IPS-NIHi11 (cell line): ENCODE data around the gene EPHB3.
A peak's percentile ranks its signal among the peaks of the same experiment; 100 is the strongest.

ENCODE experiments used
- DNase-seq: peaks from one replicate; pipeline ENCODE4 v3.0.0; 2012; ENCODE audit warnings: mixed read lengths, low spot score

The EPHB3 gene

DNA sequence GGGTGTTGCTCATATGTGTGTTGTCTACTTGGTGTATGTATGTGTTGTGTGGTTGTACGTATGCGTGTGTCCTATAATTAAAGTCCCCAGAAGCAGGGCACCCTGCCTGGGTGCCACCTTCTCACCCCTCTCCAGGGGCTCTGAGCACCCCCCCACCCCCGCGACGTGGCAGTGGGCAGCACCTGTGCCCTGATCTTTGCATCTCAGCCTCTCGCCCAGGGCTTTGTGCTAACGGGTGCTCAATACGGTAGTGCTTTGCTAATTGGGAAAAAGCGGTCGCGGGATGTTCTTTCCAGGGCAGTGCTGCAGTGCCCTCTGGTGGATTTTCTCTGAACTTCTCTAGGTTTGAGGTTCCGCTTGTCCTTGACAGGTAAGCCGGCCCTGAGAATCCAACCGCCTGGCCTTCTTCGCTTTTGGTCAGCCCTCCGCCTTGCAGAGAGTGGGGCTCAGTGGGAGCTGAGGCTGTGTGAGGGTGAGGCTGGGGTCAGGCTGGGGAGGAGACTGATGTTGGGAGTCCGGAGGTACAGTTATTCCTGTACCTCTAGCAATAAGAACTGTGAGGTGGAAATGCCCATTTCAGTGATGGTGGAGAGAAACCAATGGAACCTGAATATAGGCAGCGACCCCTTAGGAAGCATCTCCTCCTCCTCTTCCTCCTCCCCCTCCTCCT is 17.6 kb upstream of the EPHB3 start:
- DNase-seq: peak; percentile 84

DNA sequence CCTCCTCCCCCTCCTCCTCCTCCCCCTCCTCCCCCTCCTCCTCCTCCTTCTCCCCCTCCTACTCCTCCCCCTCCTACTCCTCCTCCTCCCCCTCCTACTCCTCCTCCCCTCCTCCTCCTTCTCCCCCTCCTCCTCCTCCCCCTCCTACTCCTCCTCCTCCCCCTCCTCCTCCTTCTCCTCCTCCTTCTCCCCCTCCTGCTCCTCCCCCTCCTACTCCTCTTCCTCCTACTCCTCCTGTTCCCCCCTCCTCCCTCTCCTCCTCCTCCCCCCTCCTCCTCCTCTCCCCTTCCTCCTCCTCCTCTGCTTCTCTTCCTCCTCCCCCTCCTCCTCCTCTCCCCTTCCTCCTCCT is 17.1 kb upstream of the EPHB3 start:
- DNase-seq: no peak

DNA sequence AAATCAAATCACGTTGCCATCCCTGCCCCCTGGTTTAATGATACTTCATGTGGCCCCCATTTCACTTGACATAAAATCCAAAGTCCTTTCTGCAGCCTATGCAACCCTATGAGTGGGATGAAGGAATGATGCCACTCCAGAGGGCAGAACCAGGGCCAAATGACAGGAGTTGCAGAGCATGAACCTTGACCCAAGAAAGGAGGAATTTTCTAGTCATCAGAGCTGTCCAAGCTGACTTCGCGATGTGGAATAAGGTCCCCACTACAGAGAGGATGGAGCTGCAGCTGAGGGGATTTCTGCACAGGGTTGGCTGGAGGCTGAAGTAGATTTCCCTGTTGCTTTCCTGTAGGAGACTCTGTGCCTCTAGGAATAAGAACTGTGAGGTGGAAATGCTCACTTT is 15.8 kb upstream of the EPHB3 start:
- no peak for DNase-seq

DNA sequence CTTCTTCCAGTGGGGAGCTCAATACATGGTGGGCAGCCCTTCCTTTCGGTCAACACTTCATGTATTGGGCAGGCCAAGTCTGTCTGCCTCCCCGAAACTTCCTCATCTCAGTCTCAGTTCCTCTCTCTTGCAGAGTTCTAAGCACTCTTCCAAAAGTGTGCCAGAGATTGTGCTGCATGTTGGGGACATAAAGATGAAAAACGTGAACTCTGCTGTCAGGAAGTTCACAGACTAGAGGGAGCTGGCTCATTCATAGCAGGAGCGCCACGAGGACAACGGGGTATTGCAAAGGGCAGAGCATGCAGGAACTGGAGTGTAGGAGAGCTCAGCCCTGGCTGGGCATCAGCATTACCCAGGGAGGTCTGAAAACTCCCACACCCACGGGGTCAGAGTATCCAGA is 15.3 kb upstream of the EPHB3 start:
- DNase-seq: no peak

DNA sequence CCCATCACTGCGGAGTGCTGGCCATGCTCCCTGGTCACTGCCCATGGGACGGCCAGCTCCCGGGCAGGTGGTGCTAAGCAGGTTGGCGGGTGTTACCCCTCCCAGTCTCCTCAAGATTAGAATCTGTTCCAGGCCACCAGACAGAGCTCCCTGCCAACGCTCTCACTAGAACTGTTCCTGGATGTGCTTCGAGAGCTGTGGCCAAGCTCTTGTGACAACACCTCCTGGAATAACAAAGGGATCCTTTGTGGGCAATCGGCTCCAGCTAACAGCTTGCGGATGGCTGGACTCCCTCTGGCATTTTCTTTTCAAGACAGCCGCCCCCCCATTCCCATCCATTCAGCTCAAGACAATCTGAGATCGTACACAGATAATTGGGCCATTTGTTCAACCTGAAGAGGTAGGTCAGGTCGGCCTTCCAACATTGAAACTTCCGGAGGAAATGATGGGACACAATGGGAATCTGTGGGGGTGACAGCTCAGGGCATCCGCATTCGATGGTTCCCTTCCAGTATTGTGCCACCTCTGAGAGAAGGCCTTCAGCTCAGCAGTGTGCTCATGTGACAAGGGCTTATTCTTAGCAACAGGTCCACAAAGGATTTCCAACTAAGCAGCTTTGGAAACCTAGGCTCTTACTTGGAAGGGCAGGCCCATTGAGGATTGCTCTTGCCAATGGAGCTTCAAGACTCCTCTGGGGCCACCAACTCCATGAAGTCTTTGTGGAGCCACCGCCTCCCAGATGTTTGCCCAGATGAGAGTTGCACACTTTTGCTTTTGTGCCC is 11.6 kb upstream of the EPHB3 start:
- no peak for DNase-seq

DNA sequence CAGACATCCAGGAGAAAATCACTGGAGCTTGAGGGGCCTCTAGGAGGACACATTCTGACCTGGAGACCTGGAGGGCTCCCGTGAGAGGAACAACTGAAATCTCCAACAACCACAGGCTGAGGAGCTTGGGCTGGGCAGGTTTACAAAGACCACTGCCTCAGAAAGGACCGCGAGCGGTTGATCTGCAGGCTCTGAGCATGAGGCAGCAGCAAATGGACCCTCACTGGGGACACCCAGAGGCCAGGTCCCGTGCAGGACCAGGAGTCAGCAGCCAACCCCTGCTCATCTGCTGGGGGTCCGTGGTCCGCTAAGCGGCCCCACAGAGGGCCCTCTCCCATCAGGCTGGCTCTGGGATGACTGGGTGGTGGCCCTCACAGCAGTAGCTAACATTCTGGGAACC is 10.5 kb upstream of the EPHB3 start:
- DNase-seq: no peak

DNA sequence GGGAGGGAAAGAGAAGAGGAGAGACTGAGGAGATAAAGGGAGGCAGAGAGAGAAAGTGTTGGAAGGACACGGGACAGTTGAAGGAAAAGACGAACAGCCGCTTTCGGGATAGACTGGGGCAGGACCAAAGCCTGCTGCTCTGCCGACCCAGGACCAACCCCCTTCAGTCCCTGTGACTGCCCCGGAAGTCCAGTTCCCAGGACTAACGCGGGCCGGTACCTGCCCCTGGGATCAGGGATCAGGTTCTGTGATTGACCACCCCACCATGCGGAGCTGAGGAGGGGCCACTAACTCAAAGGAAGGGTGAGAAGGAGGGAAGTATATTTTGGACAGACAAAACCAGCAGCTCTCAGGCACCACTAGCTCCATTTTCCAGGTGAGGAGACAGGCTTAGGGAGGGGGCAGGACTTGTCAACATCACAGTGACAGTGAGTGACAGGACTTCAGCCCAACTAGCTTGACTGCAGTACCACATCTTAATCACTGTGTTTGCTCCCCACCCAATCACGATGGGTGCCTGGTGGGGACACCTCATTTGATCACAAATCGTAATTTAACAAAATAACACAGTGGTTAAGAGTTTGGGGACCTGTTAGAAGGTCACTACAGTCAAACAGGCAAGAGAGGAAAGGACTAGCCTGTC is 9.8 kb upstream of the EPHB3 start:
- DNase-seq: no peak

DNA sequence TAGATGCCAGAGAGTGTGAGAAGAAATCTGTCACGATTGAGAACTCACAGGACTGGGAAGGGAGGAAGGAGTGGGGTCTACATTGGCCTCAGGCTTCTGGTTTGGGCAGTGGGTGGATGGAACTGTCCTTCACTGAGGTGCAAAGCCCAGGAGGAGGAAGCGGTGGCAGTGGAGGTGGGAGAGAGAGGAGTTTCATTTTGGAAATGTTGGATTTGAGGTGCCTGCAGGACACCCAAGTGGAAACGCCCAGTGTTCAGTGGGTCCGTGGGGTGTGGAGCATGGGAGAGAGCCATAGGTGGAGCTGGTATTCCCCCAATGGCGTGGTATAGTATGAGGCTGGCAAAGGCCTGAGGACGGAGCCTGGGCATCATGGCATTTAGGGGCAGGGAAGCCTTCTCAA is 9.3 kb upstream of the EPHB3 start:
- no peak for DNase-seq

DNA sequence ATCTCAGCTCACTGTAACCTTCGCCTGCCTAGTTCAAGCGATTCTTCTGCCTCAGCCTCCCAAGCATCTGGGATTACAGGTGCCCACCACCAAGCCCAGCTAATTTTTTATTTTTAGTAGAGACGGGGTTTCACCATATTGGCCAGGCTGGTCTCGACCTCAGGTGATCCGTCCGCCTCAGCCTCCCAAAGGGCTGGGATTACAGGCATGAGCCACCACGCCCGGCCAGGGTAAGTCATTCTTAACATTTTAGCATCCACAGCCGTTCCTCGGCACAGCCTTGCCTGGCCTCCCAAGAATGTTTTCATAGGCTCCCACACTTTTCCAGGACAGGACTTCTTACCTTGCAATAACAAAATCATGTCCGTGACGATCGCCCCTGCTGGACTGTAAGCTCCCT is 8.7 kb upstream of the EPHB3 start:
- no peak for DNase-seq

DNA sequence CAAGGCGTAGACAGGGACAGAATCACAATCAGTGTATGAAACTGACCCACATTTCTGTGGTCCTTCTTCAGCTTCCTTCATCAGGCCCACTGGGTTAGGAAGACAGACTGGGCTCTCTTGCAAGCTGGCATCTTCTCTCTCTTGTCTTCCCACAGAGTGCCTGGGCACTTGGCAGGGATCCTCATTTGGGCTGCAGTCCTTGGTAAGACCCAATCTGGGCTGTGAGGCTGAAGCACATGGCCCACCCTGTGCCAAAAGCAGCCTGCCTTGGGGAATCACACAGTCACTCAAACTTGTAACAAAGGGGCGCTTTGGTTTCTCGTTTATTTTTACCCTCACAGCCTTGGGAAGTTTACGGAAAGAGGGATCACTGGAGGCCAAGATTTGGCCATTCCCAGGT is 8.2 kb upstream of the EPHB3 start:
- no peak for DNase-seq

DNA sequence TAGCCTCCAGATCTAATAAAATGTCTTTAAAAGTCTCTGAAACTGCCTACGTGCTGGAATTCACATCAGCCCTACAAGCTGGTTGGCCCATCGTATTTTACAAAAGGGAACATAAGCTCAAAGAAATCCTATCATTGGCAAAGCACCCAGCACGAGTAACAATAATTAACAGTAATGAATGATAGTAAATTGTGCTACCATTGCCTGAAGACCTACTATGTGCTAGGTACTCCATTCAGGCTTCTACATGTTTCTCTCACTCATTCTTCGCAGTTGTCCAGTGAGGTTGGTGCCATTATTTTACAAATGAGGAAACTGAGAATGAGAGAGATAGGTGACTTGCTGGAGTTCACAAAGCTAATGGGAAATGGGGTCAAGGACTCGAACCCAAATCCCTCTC is 7.1 kb upstream of the EPHB3 start:
- no peak for DNase-seq

DNA sequence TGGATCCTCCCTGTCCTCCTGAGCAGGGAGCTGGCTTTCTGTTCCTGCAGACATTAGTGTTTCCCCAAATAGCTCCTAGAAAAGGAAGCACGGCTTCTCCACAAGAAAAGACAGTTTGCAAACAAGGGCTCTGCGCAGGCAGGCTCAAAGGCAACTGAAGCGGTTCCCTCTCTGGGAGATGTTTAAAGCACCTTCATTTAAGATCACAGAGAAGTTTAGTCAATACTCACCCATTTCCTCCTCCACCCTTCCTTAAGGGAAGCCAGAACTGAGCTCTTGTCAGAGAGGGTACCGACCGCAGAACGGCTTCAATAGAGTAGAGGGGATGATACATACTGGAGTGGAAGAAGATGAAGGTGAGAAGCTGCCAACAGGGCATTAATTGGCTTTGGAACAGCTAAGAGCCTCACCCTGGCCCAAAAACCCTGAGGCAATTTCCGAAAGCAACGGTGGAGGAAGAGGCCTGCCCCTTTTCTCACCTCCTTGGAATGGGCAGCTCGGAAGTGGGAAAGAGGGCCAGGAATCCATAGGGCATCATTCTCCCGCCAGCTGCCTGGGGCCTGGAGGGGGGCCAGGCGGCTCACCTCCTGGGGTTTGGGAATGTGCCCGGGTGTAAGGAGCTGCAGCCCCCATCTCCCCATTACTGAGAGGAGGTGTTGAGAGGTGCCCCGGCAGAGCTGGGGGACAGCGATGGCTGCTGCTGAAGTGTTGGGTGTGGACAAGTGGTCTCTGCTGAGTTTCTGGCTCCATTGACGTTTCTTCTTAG is 4.8 kb upstream of the EPHB3 start:
- no peak for DNase-seq

DNA sequence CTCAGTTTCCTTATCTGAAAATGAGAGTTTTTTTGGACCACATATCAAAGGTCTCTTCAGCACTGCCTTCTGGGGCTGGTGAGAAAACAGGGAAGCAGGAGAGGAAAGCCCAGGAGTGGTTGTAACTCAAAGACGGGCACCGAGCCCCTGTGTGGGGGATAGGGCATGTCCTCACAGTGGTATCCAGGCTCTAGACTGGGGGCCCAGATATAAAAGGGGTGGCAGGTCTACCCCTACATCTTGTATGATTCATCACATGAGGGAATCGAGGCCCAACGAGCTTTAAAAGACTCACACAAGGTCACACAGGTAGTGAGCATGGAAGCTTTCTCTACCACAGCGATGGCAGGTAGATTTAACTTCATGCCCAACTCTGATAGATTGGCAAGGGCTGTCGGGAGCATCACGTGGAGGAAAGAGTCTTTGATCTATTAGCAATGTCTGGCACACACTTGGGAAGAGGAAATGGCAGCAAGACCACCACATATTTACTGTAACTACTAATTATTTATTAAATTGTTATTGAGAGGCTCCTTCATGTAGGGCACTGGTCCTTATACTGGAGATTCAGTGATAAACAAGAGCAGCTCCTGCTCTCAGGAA is 4.1 kb upstream of the EPHB3 start:
- DNase-seq: no peak

DNA sequence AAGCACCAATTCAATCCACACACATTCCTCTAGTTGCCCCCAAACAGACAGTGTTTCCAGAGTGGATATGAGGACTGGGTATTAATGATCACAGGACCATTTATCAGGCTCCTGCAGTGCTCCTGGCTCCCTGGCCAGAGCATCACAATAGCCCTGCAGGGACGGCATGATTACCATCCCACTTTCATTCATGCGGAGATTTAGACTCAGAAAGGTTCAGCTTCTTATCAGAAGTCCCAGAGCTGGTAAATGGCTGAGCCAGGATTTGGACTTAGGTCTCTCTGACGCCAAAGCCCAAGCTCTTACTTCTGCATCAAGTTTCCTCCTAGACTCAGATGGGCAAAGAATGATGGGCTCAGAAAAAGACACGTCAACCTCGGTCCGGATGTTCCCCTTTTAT is 2.9 kb upstream of the EPHB3 start:
- no peak for DNase-seq

DNA sequence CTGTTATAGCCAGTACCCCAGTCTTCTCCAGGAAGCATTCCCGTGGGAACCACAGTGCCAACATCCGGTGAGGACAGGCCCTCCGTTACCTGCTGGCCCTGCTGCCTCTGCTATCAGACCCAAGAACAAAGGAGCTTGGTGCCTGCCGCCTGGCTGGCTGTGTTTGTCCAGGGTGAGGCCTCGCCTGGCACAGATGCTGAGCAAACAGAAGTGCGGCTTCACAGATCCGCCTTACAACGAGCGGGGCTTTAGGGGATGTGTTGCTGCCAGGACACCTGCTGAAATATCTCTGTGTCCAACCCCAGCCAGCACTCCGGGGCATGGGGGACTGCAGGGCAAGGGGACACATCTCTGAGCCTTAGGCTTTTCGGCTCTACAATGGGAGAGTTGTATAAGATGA is 2.2 kb upstream of the EPHB3 start:
- no peak for DNase-seq

DNA sequence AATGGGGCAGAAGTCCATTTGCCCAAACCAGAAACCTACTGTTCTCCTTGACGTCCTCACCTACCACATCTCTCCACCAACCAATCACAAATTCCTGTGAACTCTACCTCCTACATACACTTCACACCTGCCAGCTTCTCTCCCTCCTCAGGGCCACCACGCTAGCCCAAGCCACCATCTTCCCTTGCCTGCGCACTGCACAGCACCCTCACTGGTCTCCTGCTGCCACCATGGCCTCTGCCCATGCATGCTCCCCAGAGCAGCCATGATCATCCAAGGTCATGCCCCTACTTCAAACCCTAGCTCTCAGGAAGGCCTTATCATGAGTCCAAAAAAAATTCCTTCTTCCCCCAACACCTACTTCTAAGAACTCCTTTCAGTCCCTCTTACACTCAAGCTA is 1.1 kb upstream of the EPHB3 start:
- no peak for DNase-seq

DNA sequence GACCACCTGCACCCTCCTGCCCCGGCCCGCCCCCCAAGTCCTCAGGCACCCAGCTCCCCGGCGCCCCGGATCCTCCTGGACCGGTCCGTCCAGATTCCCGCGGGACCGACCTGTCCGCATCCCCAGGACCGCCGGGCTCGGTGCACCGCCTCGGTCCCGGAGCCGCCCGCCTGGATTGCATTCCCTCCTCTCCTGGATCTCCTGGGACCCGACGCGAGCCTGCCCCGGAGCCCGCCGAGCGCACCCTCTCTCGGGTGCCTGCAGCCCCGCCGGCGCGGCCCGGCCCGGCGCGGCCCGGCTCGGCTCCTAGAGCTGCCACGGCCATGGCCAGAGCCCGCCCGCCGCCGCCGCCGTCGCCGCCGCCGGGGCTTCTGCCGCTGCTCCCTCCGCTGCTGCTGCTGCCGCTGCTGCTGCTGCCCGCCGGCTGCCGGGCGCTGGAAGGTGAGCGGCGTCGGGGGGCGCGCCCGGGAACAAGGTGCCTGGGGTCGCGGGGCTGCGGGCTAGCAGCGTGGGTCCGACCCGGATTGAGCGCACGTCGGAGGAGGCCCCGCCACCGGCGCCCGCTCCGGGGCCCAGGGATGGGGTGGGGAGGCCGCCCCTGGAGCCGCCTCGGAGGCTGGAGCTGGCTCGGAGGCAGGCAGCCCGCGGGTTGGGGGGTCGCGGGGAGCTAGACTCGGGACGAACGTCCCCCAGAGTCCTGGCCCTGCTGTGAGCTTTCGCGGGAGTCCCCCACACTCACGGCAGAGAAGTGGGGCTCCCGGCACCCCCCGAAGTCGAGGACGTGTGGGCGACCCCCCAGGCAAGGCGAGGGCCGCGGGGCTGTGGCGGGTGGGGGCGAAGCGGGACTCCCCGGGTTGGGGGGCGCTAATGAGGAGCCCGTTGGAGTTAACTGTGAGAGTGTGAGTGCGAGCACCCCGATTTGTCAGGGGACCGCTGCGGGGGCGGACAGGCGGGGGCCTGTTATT is 610 bp downstream of the EPHB3 start:
- DNase-seq: peak; percentile 55

DNA sequence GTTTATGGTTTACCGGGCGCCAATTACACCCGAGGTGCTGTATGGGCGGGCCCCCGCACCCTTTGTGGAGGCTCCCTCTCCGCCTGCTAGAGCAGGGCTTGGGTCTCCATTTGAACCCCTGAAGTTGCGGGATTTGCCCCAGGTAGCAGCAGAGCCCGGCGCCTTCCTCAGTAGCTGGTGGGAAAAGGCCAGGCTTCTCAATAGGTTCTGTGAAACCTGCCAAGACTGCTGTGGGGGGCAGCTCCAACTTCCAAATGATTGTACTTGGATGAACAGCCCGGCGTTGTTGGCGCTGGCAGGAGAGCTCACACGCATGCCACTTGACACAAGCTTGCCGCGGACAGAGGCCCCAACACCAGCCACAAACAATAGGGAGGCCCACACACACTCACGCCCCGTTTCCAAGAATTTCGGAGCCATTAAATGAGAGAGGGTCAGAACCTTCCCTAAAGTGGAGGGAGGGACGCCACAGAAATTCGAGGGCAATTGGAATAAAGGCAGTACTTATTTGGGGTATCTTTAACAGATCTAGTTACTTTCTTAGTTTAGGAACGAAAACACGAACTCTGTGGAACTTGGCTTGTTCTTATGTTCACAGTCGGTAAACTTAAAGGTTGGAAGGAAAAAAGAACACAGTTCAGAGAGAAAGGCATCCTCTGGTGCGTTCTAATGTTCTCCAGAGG is 1.4 kb downstream of the EPHB3 start:
- DNase-seq: no peak

DNA sequence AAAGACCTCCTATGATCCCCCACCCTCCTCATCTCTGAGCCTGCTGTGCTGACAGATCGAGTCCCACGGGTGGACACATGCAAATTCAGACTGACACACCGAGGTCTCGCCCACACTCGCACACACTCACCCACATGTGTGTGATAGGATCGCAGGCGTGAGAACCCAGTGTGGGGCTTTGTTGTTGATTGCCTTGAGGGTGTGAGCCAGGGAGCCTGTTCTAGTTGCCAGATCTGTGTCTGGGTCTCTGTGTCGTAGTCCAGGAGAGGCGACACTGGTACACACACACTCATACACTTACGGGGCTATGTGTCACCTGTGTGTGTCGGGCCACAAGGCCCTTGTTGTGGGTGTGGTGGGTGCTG is 2.0 kb downstream of the EPHB3 start:
- DNase-seq: no peak

DNA sequence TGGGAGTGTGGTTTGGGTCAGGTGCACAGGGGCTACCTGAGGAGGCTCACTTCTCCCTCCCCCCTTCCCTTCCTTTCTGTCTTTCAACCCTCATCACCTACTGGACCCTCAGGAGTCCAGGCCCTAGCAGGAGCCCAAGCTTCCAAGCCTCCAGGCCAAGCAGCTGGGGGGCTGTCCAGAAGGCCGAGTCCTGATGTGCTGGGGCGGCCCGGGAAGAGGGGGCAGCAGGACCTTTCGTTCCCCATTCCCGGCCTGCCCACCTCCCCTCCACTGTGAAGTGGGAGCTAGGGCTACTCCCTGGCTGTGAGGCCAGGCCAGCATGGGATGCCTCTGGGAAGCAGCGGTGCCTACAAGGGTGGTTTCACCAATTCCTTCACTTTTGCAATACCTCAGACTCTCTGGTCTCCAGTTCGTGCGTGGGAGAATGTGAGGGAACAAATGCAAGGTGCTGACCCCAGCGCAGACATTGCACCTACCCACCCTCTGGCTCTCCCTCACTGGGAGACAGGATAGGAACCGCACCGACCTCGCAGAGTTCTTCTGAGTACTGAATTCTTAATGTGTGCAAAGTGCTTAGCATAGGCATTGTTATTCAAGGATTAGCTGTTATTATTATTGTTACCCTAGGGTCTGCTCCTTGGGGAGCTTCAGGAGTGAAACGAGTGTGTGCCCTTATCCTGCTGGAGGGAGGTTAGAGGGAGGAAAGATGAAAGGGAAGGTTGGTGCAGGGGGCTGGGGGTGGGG is 2.5 kb downstream of the EPHB3 start:
- no peak for DNase-seq
